GM12865 (cell line): ENCODE results near the gene CPTP.
A peak's percentile ranks its signal among the peaks of the same experiment; 100 is the strongest.

ENCODE experiments used
- DNase-seq: peaks from one replicate; pipeline ENCODE4 v3.0.0; 2010; ENCODE audit warnings: low read depth
- H3K4me3 ChIP-seq: 2 replicates; pipeline ENCODE4 v1.5.1; 2011; ENCODE audit warnings: mild to moderate bottlenecking, low read depth, low read length, control low read depth
- CTCF ChIP-seq: IDR thresholded peaks from 2 replicates; pipeline ENCODE4 v1.5.1; 2011; ENCODE audit warnings: low read length, control low read depth, low read depth, inconsistent platforms; ENCODE audit not compliant: insufficient read depth; ENCODE audit errors: missing control alignments

The CPTP gene

GRCh38 chr1:1307923-1308755 is 16.5 kb upstream of the CPTP start, which contains the start of the genes ACAP3 and PUSL1:
Gene ACAP3 (minus strand): TSS chr1:1307930. CDS start chr1:1307815, 115 bp downstream.
Gene PUSL1 (plus strand): TSS chr1:1308597. CDS start chr1:1308644, 47 bp downstream.
- peak within 1 kb of the TSS; percentile 89 for H3K4me3 ChIP-seq
- TF ChIP-seq CTCF = no peak
- DNase-seq = peak; percentile 97

- H3K4me3 ChIP-seq = peak overlapping the region; percentile 89
- no peak for TF ChIP-seq CTCF
- DNase-seq = no peak
These were observed 15.8 kb upstream of the CPTP start for GRCh38 chr1:1308756-1309250.

- DNase-seq = no peak
- TF ChIP-seq CTCF = no peak
- peak overlapping the region; percentile 89 for H3K4me3 ChIP-seq
These were observed 15.1 kb upstream of the CPTP start for GRCh38 chr1:1309251-1310108.

GRCh38 chr1:1310109-1310385 is 14.6 kb upstream of the CPTP start:
- H3K4me3 ChIP-seq = no peak overlapping the region
- TF ChIP-seq CTCF = no peak
- DNase-seq = no peak

GRCh38 chr1:1310476-1311053 is 14.0 kb upstream of the CPTP start:
- no peak for DNase-seq
- H3K4me3 ChIP-seq = no peak overlapping the region
- no peak for TF ChIP-seq CTCF

- no peak for DNase-seq
- TF ChIP-seq CTCF = no peak
- H3K4me3 ChIP-seq = no peak overlapping the region
These were observed 13.2 kb upstream of the CPTP start for GRCh38 chr1:1311107-1312104.
